ENCODE data around the gene ICAM3.
A peak's percentile ranks its signal among the peaks of the same experiment; 100 is the strongest.

ICAM3 gene

DNA sequence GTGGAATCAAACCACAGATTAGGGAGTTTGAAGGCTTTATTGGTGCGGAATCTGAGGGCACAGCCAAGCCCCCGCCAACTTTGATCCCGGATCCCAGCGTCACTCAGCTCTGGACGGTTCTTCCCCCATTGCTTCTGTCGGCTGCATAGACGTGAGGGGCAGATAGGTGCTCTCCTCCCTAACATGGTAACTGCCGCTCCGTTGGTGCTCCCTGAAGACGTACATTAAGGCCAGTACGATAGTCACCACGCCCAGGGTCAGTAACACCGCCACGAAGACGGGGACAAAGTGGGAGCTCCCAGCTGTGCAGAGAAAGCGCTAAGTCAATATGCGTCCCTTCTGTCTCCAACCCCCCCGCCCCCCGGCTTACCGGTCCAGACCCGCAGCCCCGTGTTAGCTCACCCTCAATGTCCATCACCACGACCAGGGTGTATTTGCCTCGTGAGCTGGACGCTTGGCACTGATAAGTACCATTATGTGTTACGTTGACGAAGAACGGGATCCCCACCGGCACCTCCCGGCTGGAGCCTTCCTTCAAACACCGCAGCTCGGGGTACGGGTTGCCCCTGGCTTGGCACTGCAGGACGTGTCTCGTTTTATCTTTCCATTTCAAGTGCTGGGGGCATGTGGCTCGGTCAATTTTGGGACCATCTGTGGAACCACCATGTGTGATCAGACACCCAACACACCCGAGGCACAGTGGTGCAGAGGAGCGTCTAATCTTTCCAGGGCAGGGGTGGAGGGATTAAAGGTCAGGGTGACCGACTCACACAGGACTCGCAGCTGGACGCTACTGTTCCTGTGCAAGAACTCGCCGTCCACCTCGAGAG is 5.5 kb downstream of the ICAM3 start:
- Histone ChIP-seq H2BK5ac (ENCODE audit: low read depth, low read length, poor library complexity, severe bottlenecking) (no peak overlapping the region), H2BK120ac (ENCODE audit: low read depth, low read length) (no peak overlapping the region), H2AFZ (ENCODE audit: low read depth, low read length) (peak overlapping the region; percentile 65), H2BK12ac (ENCODE audit: low read length in 2 of 2) (peak overlapping the region; percentile 11 to 73), H3K4me2 (ENCODE audit: low read length, poor library complexity, severe bottlenecking) (peak overlapping the region; percentile 82), H3K23ac (ENCODE audit: low read length in 2 of 2) (peak overlapping the region in 1 of 2 experiments; percentile 29), H3K4me1 (ENCODE audit: control insufficient read depth, insufficient read depth, low read depth, low read length) (peaks cover 21% of the 10 kb centered on the region), H2AK5ac (ENCODE audit: low read length, severe bottlenecking) (no peak overlapping the region), H3K36me3 (ENCODE audit: control insufficient read depth in 1 of 2, insufficient read depth in 2 of 2, low read depth in 1 of 2, low read length in 2 of 2) (peaks cover 15 to 16% of the 10 kb centered on the region in 2 experiments), H3K79me1 (replicated peaks; ENCODE audit: low read length, poor library complexity, severe bottlenecking) (peaks cover 22% of the 10 kb centered on the region), H2BK15ac (ENCODE audit: low read depth, poor library complexity, severe bottlenecking) (peak overlapping the region; percentile 26), H3K4ac (ENCODE audit: low read depth in 1 of 2, low read length in 2 of 2) (peak overlapping the region; percentile 57 to 75), H3K14ac (ENCODE audit: low read length in 2 of 2) (peak overlapping the region in 1 of 2 experiments; percentile 53), H4K8ac (ENCODE audit: low read length) (peak overlapping the region; percentile 8), H3K4me3 (ENCODE audit: insufficient read depth in 1 of 2, low read depth in 1 of 2, low read length in 2 of 2) (peak overlapping the region; percentile 58 to 97), H3K9ac (ENCODE audit: low read length) (peak overlapping the region; percentile 98), H3K9me3 (ENCODE audit: control insufficient read depth, low read length) (no peaks in the 10 kb centered on the region), H4K91ac (ENCODE audit: low read length) (peak overlapping the region; percentile 52), H3K18ac (ENCODE audit: low read depth in 1 of 2, low read length in 2 of 2) (peak overlapping the region; percentile 37 to 73), H3K27me3 (ENCODE audit: control insufficient read depth in 1 of 2, insufficient read depth in 1 of 2, low read length in 2 of 2) (peaks cover 0 to 3% of the 10 kb centered on the region in 2 experiments), H3K27ac (ENCODE audit: low read length, poor library complexity, severe bottlenecking) (no peak overlapping the region)
- WGBS = 4% methylated on average over 44 of the region's 44 CpGs
- DNase-seq = no peak

DNA sequence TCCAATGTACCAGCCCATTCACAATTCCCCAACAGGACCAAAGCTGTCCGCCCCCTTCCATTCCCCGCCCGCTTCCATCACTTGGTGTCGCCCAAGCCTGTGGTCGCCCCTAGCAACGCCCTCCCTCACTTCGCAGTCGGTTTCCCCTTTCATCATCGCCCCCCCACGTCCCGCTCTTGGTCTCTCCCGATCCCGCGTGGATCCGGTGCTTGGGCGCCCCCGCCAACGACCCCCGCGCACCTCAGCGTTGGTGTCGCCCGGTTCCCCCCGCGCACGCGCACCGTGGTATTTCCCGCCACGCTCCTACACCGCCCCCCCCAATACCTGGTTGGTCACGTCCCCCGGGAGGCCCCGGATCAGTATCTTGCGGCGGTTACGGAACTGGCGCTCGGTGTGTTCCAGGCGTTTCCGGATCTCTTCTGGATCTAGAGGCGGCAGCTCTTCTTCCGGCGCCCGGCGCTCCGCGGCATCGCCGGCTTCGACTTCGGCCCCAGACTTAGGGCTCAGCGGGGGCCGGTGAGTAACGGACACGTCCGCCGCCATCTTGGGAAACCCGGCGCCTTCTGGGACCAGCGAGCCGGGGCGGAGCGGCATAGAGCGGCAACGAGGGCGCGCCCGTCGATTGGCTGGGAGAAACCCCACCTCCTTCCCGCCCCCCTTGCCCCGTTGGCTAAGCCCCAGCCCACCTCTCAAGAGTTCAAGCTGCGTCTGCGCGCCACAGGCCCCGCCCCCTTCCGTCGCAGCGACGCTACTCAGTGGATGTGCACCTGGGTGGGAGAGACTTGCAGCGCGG is 6.3 kb downstream of the ICAM3 start, which contains the start of gene RAVER1:
Gene RAVER1, minus strand, starts transcription at position 565 of the 793 bp plus-strand sequence. Its CDS starts 22 bp downstream, at position 543.
- H3K27me3 ChIP-seq (ENCODE audit: control insufficient read depth in 1 of 2, insufficient read depth in 1 of 2, low read length in 2 of 2) = no peaks in the 10 kb centered on the region
- under 1% methylated on average over 55 of the region's 82 CpGs for WGBS
- H4K8ac ChIP-seq (ENCODE audit: low read length) = peak within 1 kb of the TSS; percentile 95
- peaks cover 27% of the 10 kb centered on the region for H3K79me1 ChIP-seq (replicated peaks; ENCODE audit: low read length, poor library complexity, severe bottlenecking)
- H3K4me3 ChIP-seq (ENCODE audit: insufficient read depth in 1 of 2, low read depth in 1 of 2, low read length in 2 of 2) = peak within 1 kb of the TSS; percentile 89 to 97
- peak within 1 kb of the TSS; percentile 82 for H3K4me2 ChIP-seq (ENCODE audit: low read length, poor library complexity, severe bottlenecking)
- H2AK5ac ChIP-seq (ENCODE audit: low read length, severe bottlenecking) = no peak within 1 kb of the TSS
- H3K18ac ChIP-seq (ENCODE audit: low read depth in 1 of 2, low read length in 2 of 2) = peak within 1 kb of the TSS; percentile 73 to 80
- peak within 1 kb of the TSS; percentile 87 for H4K91ac ChIP-seq (ENCODE audit: low read length)
- H2AFZ ChIP-seq (ENCODE audit: low read depth, low read length) = peak within 1 kb of the TSS; percentile 72
- H2BK15ac ChIP-seq (ENCODE audit: low read depth, poor library complexity, severe bottlenecking) = peak within 1 kb of the TSS; percentile 80
- peak within 1 kb of the TSS; percentile 97 for H3K27ac ChIP-seq (ENCODE audit: low read length, poor library complexity, severe bottlenecking)
- H3K4ac ChIP-seq (ENCODE audit: low read depth in 1 of 2, low read length in 2 of 2) = peak within 1 kb of the TSS; percentile 57 to 87
- peak within 1 kb of the TSS; percentile 52 for H2BK120ac ChIP-seq (ENCODE audit: low read depth, low read length)
- H2BK12ac ChIP-seq (ENCODE audit: low read length in 2 of 2) = peak within 1 kb of the TSS; percentile 11 to 73
- H3K23ac ChIP-seq (ENCODE audit: low read length in 2 of 2) = peak within 1 kb of the TSS in 1 of 2 experiments; percentile 29
- peaks cover 22 to 24% of the 10 kb centered on the region in 2 experiments for H3K36me3 ChIP-seq (ENCODE audit: control insufficient read depth in 1 of 2, insufficient read depth in 2 of 2, low read depth in 1 of 2, low read length in 2 of 2)
- no peaks in the 10 kb centered on the region for H3K9me3 ChIP-seq (ENCODE audit: control insufficient read depth, low read length)
- peak within 1 kb of the TSS; percentile 98 for H3K9ac ChIP-seq (ENCODE audit: low read length)
- H3K14ac ChIP-seq (ENCODE audit: low read length in 2 of 2) = peak within 1 kb of the TSS in 1 of 2 experiments; percentile 53
- DNase-seq = peak; percentile 98
- H3K4me1 ChIP-seq (ENCODE audit: control insufficient read depth, insufficient read depth, low read depth, low read length) = peaks cover 21% of the 10 kb centered on the region
- peak within 1 kb of the TSS; percentile 95 for H2BK5ac ChIP-seq (ENCODE audit: low read depth, low read length, poor library complexity, severe bottlenecking)

DNA sequence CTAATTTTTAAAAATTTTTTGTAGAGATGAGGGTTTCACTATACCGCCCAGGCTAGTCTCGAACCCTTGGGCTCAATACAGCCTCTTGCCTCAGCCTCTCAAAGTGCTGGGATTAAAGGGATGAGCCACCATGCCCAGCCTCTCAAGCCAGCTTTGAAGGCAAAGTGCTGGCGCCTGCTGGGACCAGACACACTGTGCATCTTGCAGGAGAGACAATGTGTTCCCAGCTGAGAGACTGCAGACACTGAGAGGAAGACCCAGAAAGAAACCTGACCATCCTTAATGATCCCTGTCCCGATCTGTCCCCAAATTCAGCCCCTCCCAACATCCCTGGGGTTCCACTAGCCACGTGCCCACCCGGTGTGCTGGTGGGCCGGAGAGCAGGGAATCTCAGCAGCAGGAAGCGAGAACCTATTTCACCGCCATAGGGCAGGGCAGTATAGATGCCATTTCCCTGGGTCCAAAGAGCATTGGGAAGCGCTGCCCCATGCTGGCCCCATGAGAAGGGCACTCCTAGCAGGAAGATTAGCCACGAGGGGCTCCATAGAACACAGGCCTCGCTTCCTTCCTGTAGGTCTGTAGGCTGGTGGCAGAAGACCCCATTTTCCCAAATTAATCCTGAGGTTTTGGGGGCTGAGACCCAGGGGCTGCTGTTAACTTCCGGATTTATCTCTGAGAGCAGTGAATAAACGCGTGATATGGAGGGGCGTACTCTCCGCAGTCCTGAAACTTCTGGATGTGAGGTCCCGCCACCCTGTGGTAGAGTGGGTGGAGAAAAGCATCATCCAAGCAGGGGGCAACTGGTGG is 7.1 kb downstream of the ICAM3 start:
- H2BK12ac ChIP-seq (ENCODE audit: low read length in 2 of 2) = no peak overlapping the region
- H3K4me1 ChIP-seq (ENCODE audit: control insufficient read depth, insufficient read depth, low read depth, low read length) = peaks cover 21% of the 10 kb centered on the region
- no peaks in the 10 kb centered on the region for H3K27me3 ChIP-seq (ENCODE audit: control insufficient read depth in 1 of 2, insufficient read depth in 1 of 2, low read length in 2 of 2)
- H3K4me2 ChIP-seq (ENCODE audit: low read length, poor library complexity, severe bottlenecking) = peak overlapping the region; percentile 55
- no peak overlapping the region for H2AK5ac ChIP-seq (ENCODE audit: low read length, severe bottlenecking)
- H3K79me1 ChIP-seq (replicated peaks; ENCODE audit: low read length, poor library complexity, severe bottlenecking) = peaks cover 34% of the 10 kb centered on the region
- H3K36me3 ChIP-seq (ENCODE audit: control insufficient read depth in 1 of 2, insufficient read depth in 2 of 2, low read depth in 1 of 2, low read length in 2 of 2) = peaks cover 30 to 32% of the 10 kb centered on the region in 2 experiments
- no peaks in the 10 kb centered on the region for H3K9me3 ChIP-seq (ENCODE audit: control insufficient read depth, low read length)
- DNase-seq = no peak
- H3K18ac ChIP-seq (ENCODE audit: low read depth in 1 of 2, low read length in 2 of 2) = no peak overlapping the region
- H2BK120ac ChIP-seq (ENCODE audit: low read depth, low read length) = no peak overlapping the region
- no peak overlapping the region for H4K91ac ChIP-seq (ENCODE audit: low read length)
- no peak overlapping the region for H3K4ac ChIP-seq (ENCODE audit: low read depth in 1 of 2, low read length in 2 of 2)
- H2BK15ac ChIP-seq (ENCODE audit: low read depth, poor library complexity, severe bottlenecking) = no peak overlapping the region
- WGBS = 44% methylated on average over 18 of the region's 18 CpGs
- peak overlapping the region; percentile 98 for H3K9ac ChIP-seq (ENCODE audit: low read length)
- peak overlapping the region in 1 of 2 experiments; percentile 22 for H3K14ac ChIP-seq (ENCODE audit: low read length in 2 of 2)
- H2AFZ ChIP-seq (ENCODE audit: low read depth, low read length) = no peak overlapping the region
- no peak overlapping the region for H3K23ac ChIP-seq (ENCODE audit: low read length in 2 of 2)
- H2BK5ac ChIP-seq (ENCODE audit: low read depth, low read length, poor library complexity, severe bottlenecking) = no peak overlapping the region
- H4K8ac ChIP-seq (ENCODE audit: low read length) = no peak overlapping the region
- H3K27ac ChIP-seq (ENCODE audit: low read length, poor library complexity, severe bottlenecking) = peak overlapping the region; percentile 28
- H3K4me3 ChIP-seq (ENCODE audit: insufficient read depth in 1 of 2, low read depth in 1 of 2, low read length in 2 of 2) = peak overlapping the region; percentile 89 to 97

Data from mesenchymal stem cell (in vitro differentiated cells and primary cell).